ENCODE results near the gene TCERG1. TPM values are rescaled to one million over a fixed set of nuclear protein-coding genes. Genes with fewer than 3 reads are reported as not detected.
A peak's percentile ranks its signal among the peaks of the same experiment; 100 is the strongest.

TCERG1 gene
- 56.7 and 71.7 TPM in 2 replicates for total RNA-seq

GRCh38 chr5:146446861-146447733 is at the start of gene TCERG1:
TCERG1 (plus strand) TSS chr5:146447333; CDS start chr5:146447350, 17 bp downstream.
- TF ChIP-seq, protein P1, sequence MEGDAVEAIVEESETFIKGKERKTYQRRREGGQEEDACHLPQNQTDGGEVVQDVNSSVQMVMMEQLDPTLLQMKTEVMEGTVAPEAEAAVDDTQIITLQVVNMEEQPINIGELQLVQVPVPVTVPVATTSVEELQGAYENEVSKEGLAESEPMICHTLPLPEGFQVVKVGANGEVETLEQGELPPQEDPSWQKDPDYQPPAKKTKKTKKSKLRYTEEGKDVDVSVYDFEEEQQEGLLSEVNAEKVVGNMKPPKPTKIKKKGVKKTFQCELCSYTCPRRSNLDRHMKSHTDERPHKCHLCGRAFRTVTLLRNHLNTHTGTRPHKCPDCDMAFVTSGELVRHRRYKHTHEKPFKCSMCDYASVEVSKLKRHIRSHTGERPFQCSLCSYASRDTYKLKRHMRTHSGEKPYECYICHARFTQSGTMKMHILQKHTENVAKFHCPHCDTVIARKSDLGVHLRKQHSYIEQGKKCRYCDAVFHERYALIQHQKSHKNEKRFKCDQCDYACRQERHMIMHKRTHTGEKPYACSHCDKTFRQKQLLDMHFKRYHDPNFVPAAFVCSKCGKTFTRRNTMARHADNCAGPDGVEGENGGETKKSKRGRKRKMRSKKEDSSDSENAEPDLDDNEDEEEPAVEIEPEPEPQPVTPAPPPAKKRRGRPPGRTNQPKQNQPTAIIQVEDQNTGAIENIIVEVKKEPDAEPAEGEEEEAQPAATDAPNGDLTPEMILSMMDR (IDR thresholded peaks at IDR 0.05; ENCODE audit: insufficient read depth, low read depth, low read length) = peak; percentile 68
- peak; percentile 100 for DNase-seq (ENCODE audit: low read depth)
- H3K4me3 ChIP-seq (ENCODE audit: low read depth, low read length) = peak within 1 kb of the TSS; percentile 93

GRCh38 chr5:146398826-146399225 is 48.3 kb upstream of the TCERG1 start:
- TF ChIP-seq, protein P1 (IDR thresholded peaks at IDR 0.05; ENCODE audit: insufficient read depth, low read depth, low read length) = no peak
- no peak for DNase-seq (ENCODE audit: low read depth)
- H3K4me3 ChIP-seq (ENCODE audit: low read depth, low read length) = no peak overlapping the region

GRCh38 chr5:146399481-146399880 is 47.7 kb upstream of the TCERG1 start:
- TF ChIP-seq, protein P1 (IDR thresholded peaks at IDR 0.05; ENCODE audit: insufficient read depth, low read depth, low read length) = no peak
- no peak overlapping the region for H3K4me3 ChIP-seq (ENCODE audit: low read depth, low read length)
- no peak for DNase-seq (ENCODE audit: low read depth)

DNA sequence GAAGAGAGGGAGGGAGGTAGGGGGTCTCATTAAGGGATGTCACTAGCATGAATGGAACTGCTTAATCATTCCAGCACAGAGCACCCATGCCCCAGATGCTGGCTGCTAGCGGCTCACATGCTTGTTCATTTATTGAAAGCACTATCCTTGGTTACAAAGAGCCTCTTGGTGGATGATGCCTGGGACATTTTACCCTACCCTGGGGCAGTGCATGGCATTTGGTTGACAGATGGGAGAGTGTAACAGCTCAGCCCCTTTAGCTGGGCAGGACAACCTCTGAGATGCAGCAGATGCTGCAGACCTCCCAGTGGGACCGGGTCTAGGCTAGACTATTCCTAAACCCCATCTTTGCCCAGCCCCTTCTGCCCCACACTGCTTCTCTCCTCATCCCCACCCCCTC is 46.9 kb upstream of the TCERG1 start:
- no peak for DNase-seq (ENCODE audit: low read depth)
- TF ChIP-seq, protein P1 (IDR thresholded peaks at IDR 0.05; ENCODE audit: insufficient read depth, low read depth, low read length) = no peak
- no peak overlapping the region for H3K4me3 ChIP-seq (ENCODE audit: low read depth, low read length)

- TF ChIP-seq, protein P1 (IDR thresholded peaks at IDR 0.05; ENCODE audit: insufficient read depth, low read depth, low read length) = no peak
- no peak for DNase-seq (ENCODE audit: low read depth)
Observed at GRCh38 chr5:146401021-146401420, 46.1 kb upstream of the TCERG1 start.

GRCh38 chr5:146402949-146403348 is 44.2 kb upstream of the TCERG1 start:
- TF ChIP-seq, protein P1 (IDR thresholded peaks at IDR 0.05; ENCODE audit: insufficient read depth, low read depth, low read length) = no peak
- H3K4me3 ChIP-seq (ENCODE audit: low read depth, low read length) = no peak overlapping the region
- no peak for DNase-seq (ENCODE audit: low read depth)

More at GRCh38 chr5:146401021-146401420, 46.1 kb upstream of the TCERG1 start:
- no peak overlapping the region for H3K4me3 ChIP-seq (ENCODE audit: low read depth, low read length)
